GM21515 (cell line): ENCODE results near the gene SKAP1.
"Not testable (repeated sequence)": the region's sequence is repeated elsewhere in the genome, so short reads cannot be mapped to it uniquely, and the experiment has no call there.

Experiments used
- ATAC-seq: cut with Tn5 transposase; IDR thresholded peaks from one replicate; pipeline ENCODE4 v1.9.1; 2021; ENCODE audit not compliant: unreplicated experiment

The SKAP1 gene

DNA sequence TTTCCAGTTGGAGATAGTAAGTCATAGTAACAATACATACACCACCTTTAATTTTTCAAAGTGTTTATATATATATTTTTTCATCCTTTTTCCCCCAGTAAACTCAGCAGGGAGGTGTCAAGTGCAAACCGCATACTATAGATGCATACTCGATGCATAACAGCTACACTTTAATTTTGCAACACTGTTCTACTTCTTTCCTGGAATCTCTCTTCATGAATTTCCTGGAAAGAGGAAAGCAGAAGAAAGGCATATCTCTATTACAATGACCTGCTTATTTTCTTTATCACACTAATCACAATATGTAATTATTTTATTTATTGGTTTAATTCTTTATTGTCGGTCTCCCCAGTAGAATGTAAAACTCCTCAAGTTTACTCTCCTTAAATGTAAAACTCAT lies 182.4 kb downstream of the SKAP1 start:
- no peak for ATAC-seq

DNA sequence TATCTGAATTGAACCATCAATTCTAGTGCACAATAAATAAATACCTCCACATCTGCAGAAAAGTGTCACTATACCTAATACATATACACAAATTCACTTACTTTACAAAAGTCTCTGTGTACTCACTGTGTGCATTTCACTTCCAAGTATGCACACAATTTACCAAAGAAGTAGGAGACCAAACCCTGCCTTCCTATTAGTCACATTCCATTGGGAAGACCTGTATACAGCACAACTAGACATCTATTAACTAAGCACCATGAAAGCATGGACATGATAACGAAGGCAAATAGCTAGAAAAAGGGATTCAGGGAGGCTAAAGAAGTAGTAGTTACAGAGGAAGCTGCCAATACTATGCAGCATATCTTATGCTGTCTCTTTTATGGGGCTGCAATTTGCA lies 183.0 kb downstream of the SKAP1 start:
- no peak for ATAC-seq

DNA sequence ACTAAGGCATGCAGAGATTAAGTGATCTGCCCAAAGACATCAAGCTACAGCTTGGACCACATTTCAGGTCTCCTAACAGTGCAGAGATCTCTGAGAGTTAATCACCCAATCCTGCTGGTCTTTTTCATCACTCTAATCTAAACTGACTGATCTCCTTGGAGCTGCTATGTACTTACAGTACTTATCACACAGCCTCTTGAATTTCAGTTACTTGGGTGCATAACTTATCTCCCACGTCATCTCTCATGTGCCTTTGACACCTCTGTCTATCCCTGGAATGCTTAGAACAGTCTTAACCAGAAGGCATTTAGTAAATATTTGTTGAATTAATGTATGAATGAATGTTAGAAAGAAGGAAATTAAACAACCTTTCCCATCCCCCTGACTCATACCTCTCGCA lies 183.4 kb downstream of the SKAP1 start:
- no peak for ATAC-seq

GRCh38 chr17:48245465-48246033 lies 184.5 kb downstream of the SKAP1 start:
- not testable (repeated sequence) for ATAC-seq

- no peak for ATAC-seq
These were observed 185.2 kb downstream of the SKAP1 start for GRCh38 chr17:48244814-48245213.

DNA sequence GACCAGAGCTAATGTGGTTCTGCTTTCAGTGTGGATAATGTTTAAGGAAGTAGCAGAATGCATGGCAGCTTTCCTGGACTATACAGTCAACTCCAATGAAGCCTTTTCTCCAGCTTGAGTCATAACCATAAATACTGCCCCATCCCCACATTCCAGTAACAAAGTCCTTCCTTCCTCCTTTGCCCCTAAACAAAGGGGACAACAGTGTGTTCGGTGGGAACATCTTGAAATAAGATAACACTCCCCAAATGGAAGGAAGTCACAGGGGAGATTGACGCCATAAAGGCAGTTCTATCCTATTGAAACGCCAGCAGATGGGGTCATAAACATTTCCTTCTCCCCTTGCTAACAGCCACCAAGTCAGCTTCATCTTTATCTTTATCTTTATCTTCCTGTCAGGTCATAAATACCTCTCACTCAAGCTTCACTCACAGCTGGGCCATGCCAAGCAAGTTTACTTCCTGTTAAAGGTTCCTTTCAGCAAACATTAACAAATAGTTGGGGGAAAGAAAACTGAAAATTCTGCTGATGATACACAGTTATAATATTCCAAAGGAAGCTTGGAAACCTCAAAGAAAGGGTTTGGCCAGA lies 185.8 kb downstream of the SKAP1 start:
- no peak for ATAC-seq

GRCh38 chr17:48241770-48242497 lies 188.1 kb downstream of the SKAP1 start:
- ATAC-seq, result no peak

DNA sequence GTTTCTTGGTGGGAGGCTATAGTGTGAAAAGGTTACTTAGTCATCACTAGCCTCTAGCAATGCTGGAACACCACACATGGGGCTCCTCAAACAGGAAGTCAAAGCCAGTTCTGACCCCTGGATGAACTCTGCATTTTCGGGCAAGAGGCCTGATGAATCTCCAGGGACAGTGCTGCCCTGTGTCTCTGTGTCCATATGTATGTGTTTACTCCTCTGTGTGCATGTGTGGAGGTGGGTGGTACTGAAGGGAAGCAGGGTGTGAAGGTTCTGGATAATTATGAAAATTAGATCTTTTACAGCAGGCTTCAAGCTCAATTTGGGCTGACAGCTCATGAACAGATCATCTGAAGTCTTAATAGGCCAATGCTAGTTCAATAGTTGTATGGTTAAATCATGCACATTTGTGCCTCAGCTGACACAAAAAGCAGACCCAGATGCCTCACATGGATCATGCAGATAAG lies 188.9 kb downstream of the SKAP1 start:
- peak; percentile 76 for ATAC-seq

DNA sequence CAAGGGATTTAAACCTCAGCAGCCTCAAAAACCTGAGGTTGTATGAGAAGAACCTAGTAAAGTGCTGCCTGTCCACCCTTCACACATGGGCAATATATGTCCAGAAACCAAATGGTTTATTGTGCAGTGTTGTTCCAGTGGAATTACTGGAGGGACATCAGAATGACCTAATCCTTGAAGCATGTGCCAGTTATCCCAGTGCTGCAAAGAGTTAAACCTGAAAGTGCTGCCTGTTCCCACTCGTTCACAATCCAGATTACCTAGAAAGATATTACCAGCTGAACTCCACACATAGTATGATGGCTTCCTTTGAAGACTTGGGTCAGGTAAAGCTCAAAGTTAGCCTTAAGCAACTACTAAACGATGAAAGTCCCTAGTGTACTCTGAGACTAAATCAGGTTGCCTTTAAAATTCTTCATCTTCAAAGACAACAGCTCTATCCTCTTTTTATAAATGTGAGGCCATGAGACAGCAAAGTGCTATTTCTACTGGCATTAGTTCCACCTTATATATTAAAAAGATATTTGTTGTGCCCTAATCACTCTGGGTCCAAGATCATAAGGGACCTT lies 189.4 kb downstream of the SKAP1 start:
- ATAC-seq, result no peak

DNA sequence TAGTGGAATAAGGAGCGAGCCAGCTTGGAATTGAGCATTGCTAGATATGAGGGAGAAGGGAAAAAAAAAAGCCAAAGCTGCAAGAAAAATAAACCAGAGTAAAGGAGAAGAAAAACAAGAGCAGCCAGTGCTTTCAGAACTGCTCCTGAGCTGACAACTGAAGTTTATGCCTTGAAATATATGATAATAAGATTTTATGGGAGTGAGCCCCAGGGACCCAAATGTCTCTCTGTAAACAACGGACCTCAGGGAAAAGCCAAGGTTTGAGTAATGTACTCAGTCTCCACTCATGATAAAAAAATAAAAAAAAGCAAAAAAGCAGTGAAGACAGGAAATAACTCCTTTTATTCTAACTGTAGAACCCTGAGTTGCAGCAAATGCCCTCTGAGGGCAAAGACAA lies 189.9 kb downstream of the SKAP1 start:
- no peak for ATAC-seq

- no peak for ATAC-seq
These were observed 190.4 kb downstream of the SKAP1 start for GRCh38 chr17:48239603-48239995.

DNA sequence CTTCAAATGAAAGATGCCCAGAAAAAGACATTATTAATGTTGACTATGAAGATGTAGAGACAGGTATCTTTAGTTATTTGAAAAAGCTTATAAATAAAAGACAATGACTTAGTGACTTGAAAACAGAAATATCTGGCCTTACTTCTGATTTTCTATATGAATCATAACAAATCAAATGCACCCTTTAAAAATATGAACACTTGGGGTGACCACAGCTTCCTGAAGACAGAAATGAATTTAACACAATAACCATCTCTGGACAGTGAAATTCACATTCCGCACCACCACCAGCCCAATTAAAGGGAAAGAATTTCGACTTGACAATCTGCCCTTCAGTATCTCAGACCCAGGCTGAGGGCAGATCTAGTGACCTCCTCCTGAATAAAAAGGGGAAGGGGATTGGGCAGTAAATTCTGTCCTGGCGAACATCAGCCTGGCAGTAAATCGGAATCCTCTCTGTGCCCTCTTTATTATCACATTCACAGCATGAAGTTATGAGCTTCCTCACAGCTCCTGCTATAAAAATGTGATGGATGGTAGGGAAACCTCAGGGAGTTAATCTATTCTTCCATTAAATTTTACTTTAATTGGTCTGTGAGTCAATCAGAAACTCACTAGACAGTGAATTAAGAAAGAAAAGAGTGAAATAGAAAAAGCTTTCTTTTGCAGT lies 190.9 kb downstream of the SKAP1 start:
- no peak for ATAC-seq

GRCh38 chr17:48237456-48237855 lies 192.6 kb downstream of the SKAP1 start:
- ATAC-seq, result no peak

DNA sequence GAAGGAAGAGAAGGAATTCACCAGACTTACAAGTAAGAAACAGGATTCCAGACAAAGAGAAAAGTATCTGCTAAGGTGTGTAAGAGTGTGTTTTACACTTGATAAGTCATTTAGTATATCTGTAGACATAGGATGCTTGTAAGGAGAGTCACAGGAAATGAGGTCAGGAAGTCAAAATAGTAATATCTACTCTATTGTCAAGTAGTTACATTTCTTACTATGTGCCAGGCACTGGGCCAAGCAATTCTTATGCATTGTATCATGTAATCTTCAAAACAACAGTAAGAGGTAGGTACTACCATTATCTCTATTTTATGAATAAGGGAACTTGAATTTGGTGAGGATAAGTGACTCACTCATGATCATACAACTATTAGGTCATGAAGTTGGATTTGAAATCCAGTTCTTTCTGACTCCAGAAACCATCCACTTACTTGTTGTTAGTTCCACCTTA lies 193.3 kb downstream of the SKAP1 start:
- ATAC-seq, result no peak

DNA sequence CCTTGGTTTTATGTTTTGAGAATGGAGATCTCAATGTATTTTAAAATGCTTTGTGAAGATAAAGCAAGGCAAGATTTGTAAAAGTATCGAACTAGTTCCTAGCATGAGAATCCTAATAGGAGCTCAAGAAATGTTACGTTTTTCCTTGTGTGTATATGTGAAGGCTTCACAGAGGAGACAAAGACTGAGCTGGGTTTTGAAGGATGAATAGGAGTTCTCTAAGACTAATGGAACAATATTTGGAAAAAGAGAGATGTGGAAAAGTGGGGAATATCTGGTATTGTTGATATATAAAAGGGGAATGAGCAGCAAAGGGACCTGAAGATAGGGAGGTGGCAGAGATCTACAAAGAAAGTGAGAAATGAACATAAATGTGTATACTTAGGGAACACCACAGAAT lies 195.1 kb downstream of the SKAP1 start:
- ATAC-seq, result no peak

- no peak for ATAC-seq
These were observed 197.7 kb downstream of the SKAP1 start for GRCh38 chr17:48231995-48232959.

DNA sequence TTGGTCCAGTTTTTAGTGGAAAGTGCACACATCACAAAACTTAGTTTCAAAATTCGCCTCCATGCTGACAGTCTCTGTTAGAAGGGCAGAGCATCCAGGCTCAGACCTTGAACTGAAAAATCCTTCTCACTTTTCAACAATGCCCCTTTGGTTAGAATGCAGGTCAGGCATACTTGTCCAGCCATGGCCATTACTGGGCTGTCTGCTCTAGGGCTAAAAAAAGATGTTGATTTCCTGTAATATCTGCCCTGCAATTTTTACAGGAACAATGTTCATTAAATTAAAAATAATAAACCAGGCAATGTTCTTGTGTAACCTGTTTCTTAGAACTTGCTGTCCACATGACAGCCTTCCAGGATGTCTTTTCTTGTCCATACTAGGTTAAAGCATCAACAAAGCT lies 200.1 kb downstream of the SKAP1 start:
- no peak for ATAC-seq

DNA sequence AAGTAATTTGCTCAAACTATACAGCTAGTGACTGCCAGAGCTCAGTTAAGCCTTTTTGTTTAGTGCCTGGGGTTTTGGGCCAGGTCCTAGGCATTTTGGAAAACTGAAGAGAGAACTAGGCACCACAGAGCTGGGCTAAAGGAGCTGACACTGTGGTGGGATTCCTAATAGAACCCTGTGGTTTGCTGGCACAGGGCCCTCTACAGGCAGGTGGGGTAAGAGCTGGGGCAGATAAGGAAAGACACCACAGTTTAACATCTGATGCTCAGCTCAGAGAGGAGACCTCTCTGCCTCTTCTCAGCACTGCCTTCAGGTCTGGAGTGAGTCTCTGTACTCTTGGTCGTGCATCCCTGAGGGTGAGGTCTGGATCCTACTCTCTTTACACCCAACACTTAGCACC lies 201.3 kb downstream of the SKAP1 start:
- no peak for ATAC-seq

- ATAC-seq, result no peak
These were observed 204.1 kb downstream of the SKAP1 start for GRCh38 chr17:48225725-48226567.
